ENCODE results near the gene PKIG. TPM values are rescaled to one million over a fixed set of nuclear protein-coding genes. Genes with fewer than 3 reads are reported as not detected.

Gene PKIG
- total RNA-seq, 2 donors from 2014 or later: 61.5 to 77.6 TPM

- Mint-ChIP-seq H3K36me3 (ENCODE audit: low read depth) (peaks cover 83% of the 10 kb centered on the region), H3K4me1 (peaks cover 6% of the 10 kb centered on the region), H3K27ac (no peak overlapping the region), H3K4me3 (no peak overlapping the region), H3K27me3 (ENCODE audit: insufficient read depth) (peaks cover 58% of the 10 kb centered on the region), H3K9me3 (peaks cover 9% of the 10 kb centered on the region)
- TF ChIP-seq CTCF (conservative IDR thresholded peaks at IDR 0.05): no peak
- no peak overlapping the region for H3K9ac ChIP-seq (ENCODE audit: extremely low read depth, low read length, poor library complexity, severe bottlenecking)
- no peaks in the 10 kb centered on the region for H3K27me3 ChIP-seq (ENCODE audit: control insufficient read depth, insufficient read depth, low read length, poor library complexity, severe bottlenecking)
- peaks cover 51% of the 10 kb centered on the region for H3K36me3 ChIP-seq (ENCODE audit: control insufficient read depth, insufficient read depth, low read length)
- H3K4me1 ChIP-seq (ENCODE audit: control insufficient read depth, insufficient read depth, low read length): no peaks in the 10 kb centered on the region
- 92 to 97% methylated on average over 11 to 14 of the region's 14 CpGs for WGBS, 2 experiments (ENCODE audit: insufficient coverage in 1 of 2, insufficient read length in 1 of 2)
- DNase-seq: no peak
- no peak overlapping the region for H3K4me3 ChIP-seq (ENCODE audit: low read length)
- H3K9me3 ChIP-seq (ENCODE audit: control insufficient read depth, low read length): peaks cover 7% of the 10 kb centered on the region
- H3K27ac ChIP-seq (ENCODE audit: low read depth, low read length): no peak overlapping the region
Observed at GRCh38 chr20:44618318-44618731, 35.9 kb downstream of the PKIG start.

GRCh38 chr20:44619294-44619693 is 36.9 kb downstream of the PKIG start:
- H3K4me1 Mint-ChIP-seq: peaks cover 6% of the 10 kb centered on the region
- peaks cover 61% of the 10 kb centered on the region for H3K27me3 Mint-ChIP-seq (ENCODE audit: insufficient read depth)
- H3K9me3 Mint-ChIP-seq: peaks cover 12% of the 10 kb centered on the region
- Histone ChIP-seq H3K27ac (ENCODE audit: low read depth, low read length) (no peak overlapping the region), H3K36me3 (ENCODE audit: control insufficient read depth, insufficient read depth, low read length) (peaks cover 47% of the 10 kb centered on the region), H3K9ac (ENCODE audit: extremely low read depth, low read length, poor library complexity, severe bottlenecking) (no peak overlapping the region), H3K4me3 (ENCODE audit: low read length) (no peak overlapping the region), H3K27me3 (ENCODE audit: control insufficient read depth, insufficient read depth, low read length, poor library complexity, severe bottlenecking) (no peaks in the 10 kb centered on the region), H3K9me3 (ENCODE audit: control insufficient read depth, low read length) (peaks cover 9% of the 10 kb centered on the region), H3K4me1 (ENCODE audit: control insufficient read depth, insufficient read depth, low read length) (no peaks in the 10 kb centered on the region)
- H3K36me3 Mint-ChIP-seq (ENCODE audit: low read depth): peaks cover 79% of the 10 kb centered on the region
- WGBS, 2 experiments (ENCODE audit: insufficient coverage in 1 of 2, insufficient read length in 1 of 2): 96 to 100% methylated on average over 5 to 7 of the region's 7 CpGs
- H3K27ac Mint-ChIP-seq: no peak overlapping the region
- TF ChIP-seq CTCF (conservative IDR thresholded peaks at IDR 0.05): no peak
- no peak overlapping the region for H3K4me3 Mint-ChIP-seq
- DNase-seq: no peak

GRCh38 chr20:44620030-44620429 is 37.7 kb downstream of the PKIG start:
- no peaks in the 10 kb centered on the region for H3K27me3 ChIP-seq (ENCODE audit: control insufficient read depth, insufficient read depth, low read length, poor library complexity, severe bottlenecking)
- Mint-ChIP-seq H3K9me3 (peaks cover 12% of the 10 kb centered on the region), H3K36me3 (ENCODE audit: low read depth) (peaks cover 73% of the 10 kb centered on the region)

More at GRCh38 chr20:44620030-44620429, 37.7 kb downstream of the PKIG start:
- H3K27me3 Mint-ChIP-seq (ENCODE audit: insufficient read depth): peaks cover 62% of the 10 kb centered on the region
- DNase-seq: no peak
- peaks cover 9% of the 10 kb centered on the region for H3K9me3 ChIP-seq (ENCODE audit: control insufficient read depth, low read length)
- no peak overlapping the region for H3K27ac Mint-ChIP-seq
- H3K4me3 Mint-ChIP-seq: no peak overlapping the region
- no peak for TF ChIP-seq CTCF (conservative IDR thresholded peaks at IDR 0.05)
- H3K4me1 Mint-ChIP-seq: peaks cover 6% of the 10 kb centered on the region
- H3K9ac ChIP-seq (ENCODE audit: extremely low read depth, low read length, poor library complexity, severe bottlenecking): no peak overlapping the region
- H3K36me3 ChIP-seq (ENCODE audit: control insufficient read depth, insufficient read depth, low read length): peaks cover 41% of the 10 kb centered on the region
- 93 to 96% methylated on average over 2 to 5 of the region's 5 CpGs for WGBS, 2 experiments (ENCODE audit: insufficient coverage in 1 of 2, insufficient read length in 1 of 2)
- no peak overlapping the region for H3K4me3 ChIP-seq (ENCODE audit: low read length)
- H3K27ac ChIP-seq (ENCODE audit: low read depth, low read length): no peak overlapping the region
- H3K4me1 ChIP-seq (ENCODE audit: control insufficient read depth, insufficient read depth, low read length): no peaks in the 10 kb centered on the region
